Activated T-cell treated with anti-CD3 and anti-CD28 coated beads, Interleukin-2, amount 50 U/mL, for 72 hours (primary cell): ENCODE measurements around the gene ARHGEF12. TPM values are rescaled to one million over a fixed set of nuclear protein-coding genes. Genes with fewer than 3 reads are reported as not detected.

ENCODE experiments used
- ATAC-seq, 2 donors: fragments of 150-1000 bp; cut with Tn5 transposase; replicated peaks in 1 of 2; 2 replicates each; pipeline ENCODE4 v1.10.0; 2021; ENCODE audit warnings: moderate library complexity in 2 of 2, mild to moderate bottlenecking in 1 of 2
- DNase-seq, 2 donors: peaks; one replicate each; pipeline ENCODE4 v3.0.0; 2021 to 2022; ENCODE audit warnings: mixed read lengths in 1 of 2
- H3K27ac Mint-ChIP-seq: one replicate; pipeline ENCODE4 v1.8.0; 2022; ENCODE audit warnings: mild to moderate bottlenecking, moderate library complexity, mixed read lengths
- H3K27me3 Mint-ChIP-seq: one replicate; pipeline ENCODE4 v1.8.0; 2022; ENCODE audit warnings: low read depth, mixed read lengths
- H3K36me3 Mint-ChIP-seq, 2 donors: one replicate each; pipeline ENCODE4 v1.8.0; 2022; ENCODE audit warnings: mixed read lengths in 2 of 2, mild to moderate bottlenecking in 1 of 2; ENCODE audit not compliant: insufficient read depth in 2 of 2
- H3K4me1 Mint-ChIP-seq: one replicate; pipeline ENCODE4 v1.8.0; 2022; ENCODE audit warnings: low read depth, mixed read lengths
- H3K4me3 Mint-ChIP-seq, 2 donors: one replicate each; pipeline ENCODE4 v1.8.0; 2022; ENCODE audit warnings: mild to moderate bottlenecking in 2 of 2, mixed read lengths in 2 of 2, moderate library complexity in 2 of 2
- H3K9me3 Mint-ChIP-seq, 2 donors: one replicate each; pipeline ENCODE4 v1.8.0; 2022; ENCODE audit warnings: mixed read lengths in 2 of 2
- total RNA-seq, 2 donors: library from RNA; stranded (reverse); gene quantifications; one replicate each; pipeline ENCODE4 v1.2.3, GENCODE V29; 2022

ARHGEF12 gene
- total RNA-seq, 2 donors from 2014 or later, result 16.1 to 20.5 TPM

DNA sequence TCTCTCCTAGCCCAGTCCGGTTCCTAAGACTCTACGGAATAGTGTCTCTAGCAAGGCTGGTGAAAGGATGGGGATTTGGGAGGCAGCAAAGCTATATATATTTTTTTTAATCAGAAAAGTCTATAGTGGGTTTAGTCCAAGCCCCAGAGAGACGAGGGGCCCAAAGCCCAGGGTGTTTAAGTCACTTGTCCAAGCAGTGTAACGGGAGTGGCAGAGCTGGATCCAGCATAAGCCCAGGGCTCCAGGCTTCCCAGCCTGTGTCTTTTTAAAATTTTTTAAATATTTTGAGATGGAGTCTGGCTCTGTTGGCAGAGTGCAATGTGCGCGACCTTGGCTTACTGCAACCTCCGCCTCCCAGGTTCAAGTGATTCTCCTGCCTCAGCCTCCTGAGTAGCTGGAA lies 182.1 kb downstream of the ARHGEF12 start:
- Mint-ChIP-seq H3K4me1 (peaks cover 4% of the 10 kb centered on the region), H3K9me3 (no peaks in the 10 kb centered on the region), H3K27me3 (peaks cover 32% of the 10 kb centered on the region), H3K4me3 (no peak overlapping the region), H3K36me3 (no peaks in the 10 kb centered on the region), H3K27ac (no peak overlapping the region)
- ATAC-seq (no peak), DNase-seq (no peak)

- Mint-ChIP-seq H3K4me3 (no peak overlapping the region), H3K4me1 (peaks cover 4% of the 10 kb centered on the region), H3K27me3 (peaks cover 27% of the 10 kb centered on the region), H3K36me3 (no peaks in the 10 kb centered on the region), H3K27ac (no peak overlapping the region), H3K9me3 (no peaks in the 10 kb centered on the region)
- ATAC-seq (no peak), DNase-seq (no peak)
Observed at GRCh38 chr11:120519474-120519873, 183.3 kb downstream of the ARHGEF12 start.

- no peak for ATAC-seq
- Mint-ChIP-seq H3K27me3 (peaks cover 20% of the 10 kb centered on the region), H3K4me3 (no peak overlapping the region), H3K4me1 (peaks cover 4% of the 10 kb centered on the region), H3K9me3 (no peaks in the 10 kb centered on the region), H3K36me3 (no peaks in the 10 kb centered on the region), H3K27ac (no peak overlapping the region)
- no peak for DNase-seq
Observed at GRCh38 chr11:120520091-120520822, 184.0 kb downstream of the ARHGEF12 start.

- DNase-seq, result no peak
- Mint-ChIP-seq H3K36me3 (no peaks in the 10 kb centered on the region), H3K4me1 (peaks cover 2% of the 10 kb centered on the region), H3K27me3 (peaks cover 11% of the 10 kb centered on the region), H3K4me3 (no peak overlapping the region), H3K27ac (no peak overlapping the region), H3K9me3 (no peaks in the 10 kb centered on the region)
- no peak for ATAC-seq
Observed at GRCh38 chr11:120521176-120521575, 185.0 kb downstream of the ARHGEF12 start.

DNA sequence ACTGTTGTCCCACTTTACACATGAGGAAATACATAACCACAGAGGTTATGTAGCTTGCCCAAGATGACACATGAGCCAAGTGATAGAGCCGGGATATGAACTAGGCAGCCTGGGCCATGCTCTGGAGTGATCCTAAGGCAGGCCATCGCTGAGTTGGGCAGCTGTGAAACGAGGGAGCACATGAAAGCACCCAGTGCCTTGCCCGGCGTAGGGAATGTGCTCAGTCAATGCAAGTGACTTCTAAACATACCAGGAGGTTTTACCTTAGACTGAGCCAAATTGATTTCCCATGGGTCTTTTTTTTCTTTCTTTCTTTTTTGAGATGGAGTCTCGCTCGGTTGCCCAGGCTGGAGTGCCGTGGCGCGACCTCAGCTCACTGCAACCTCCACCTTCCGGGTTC lies 185.8 kb downstream of the ARHGEF12 start:
- no peak overlapping the region for H3K4me3 Mint-ChIP-seq
- H3K36me3 Mint-ChIP-seq, result no peaks in the 10 kb centered on the region
- peaks cover 6% of the 10 kb centered on the region for H3K27me3 Mint-ChIP-seq
- DNase-seq (no peak), ATAC-seq (no peak)
- H3K4me1 Mint-ChIP-seq, result no peaks in the 10 kb centered on the region
- no peaks in the 10 kb centered on the region for H3K9me3 Mint-ChIP-seq
- no peak overlapping the region for H3K27ac Mint-ChIP-seq

DNA sequence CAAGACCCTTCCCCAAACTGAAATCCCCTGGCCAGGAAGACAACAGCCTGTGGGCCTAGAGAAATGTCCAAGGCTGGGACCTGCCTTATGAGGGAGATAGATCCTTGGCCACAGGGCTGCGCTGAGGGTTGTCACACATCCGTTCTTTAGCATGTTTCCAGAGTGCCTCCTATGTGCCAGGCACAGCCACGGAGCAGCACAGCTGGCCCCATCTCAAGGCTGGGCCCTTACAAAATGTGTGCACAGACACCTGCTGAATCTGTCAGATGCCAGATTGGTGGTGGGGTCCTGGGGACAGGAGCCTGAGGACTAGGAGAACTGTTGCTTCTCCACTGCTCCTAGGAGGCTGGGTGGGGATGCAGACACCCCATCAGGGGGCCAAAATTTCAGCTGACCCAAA lies 186.5 kb downstream of the ARHGEF12 start:
- ATAC-seq (no peak), DNase-seq (no peak)
- Mint-ChIP-seq H3K27me3 (peaks cover 6% of the 10 kb centered on the region), H3K27ac (no peak overlapping the region), H3K4me1 (no peaks in the 10 kb centered on the region), H3K36me3 (no peaks in the 10 kb centered on the region), H3K9me3 (no peaks in the 10 kb centered on the region), H3K4me3 (no peak overlapping the region)

DNA sequence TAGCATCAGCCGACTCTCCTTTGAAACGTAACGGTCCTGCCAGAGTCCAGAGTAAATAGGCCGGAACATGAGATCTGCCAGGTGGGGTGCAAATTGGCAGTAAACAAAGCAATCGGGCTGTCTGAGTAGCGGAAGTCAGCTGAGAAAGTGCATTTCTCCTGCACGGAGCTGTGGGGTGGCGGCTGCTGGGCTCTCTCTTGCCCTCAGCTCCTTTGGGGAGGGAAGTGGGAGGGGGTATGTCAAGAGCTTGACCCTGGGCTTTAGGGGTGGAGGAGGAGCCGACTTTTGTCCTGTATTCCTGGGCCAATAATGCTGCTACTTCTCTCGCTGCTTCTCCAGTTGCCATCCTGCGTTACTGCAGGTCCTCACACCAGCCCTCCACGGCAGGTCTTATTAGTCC lies 187.0 kb downstream of the ARHGEF12 start:
- H3K4me3 Mint-ChIP-seq, result no peak overlapping the region
- ATAC-seq, result no peak
- H3K27me3 Mint-ChIP-seq, result peaks cover 6% of the 10 kb centered on the region
- no peaks in the 10 kb centered on the region for H3K4me1 Mint-ChIP-seq
- no peaks in the 10 kb centered on the region for H3K9me3 Mint-ChIP-seq
- no peak overlapping the region for H3K27ac Mint-ChIP-seq
- DNase-seq, result no peak
- no peaks in the 10 kb centered on the region for H3K36me3 Mint-ChIP-seq

GRCh38 chr11:120524536-120525085 lies 188.4 kb downstream of the ARHGEF12 start:
- Mint-ChIP-seq H3K9me3 (no peaks in the 10 kb centered on the region), H3K36me3 (no peaks in the 10 kb centered on the region), H3K4me1 (no peaks in the 10 kb centered on the region), H3K4me3 (no peak overlapping the region), H3K27ac (no peak overlapping the region), H3K27me3 (peaks cover 6% of the 10 kb centered on the region)
- ATAC-seq (no peak), DNase-seq (no peak)

DNA sequence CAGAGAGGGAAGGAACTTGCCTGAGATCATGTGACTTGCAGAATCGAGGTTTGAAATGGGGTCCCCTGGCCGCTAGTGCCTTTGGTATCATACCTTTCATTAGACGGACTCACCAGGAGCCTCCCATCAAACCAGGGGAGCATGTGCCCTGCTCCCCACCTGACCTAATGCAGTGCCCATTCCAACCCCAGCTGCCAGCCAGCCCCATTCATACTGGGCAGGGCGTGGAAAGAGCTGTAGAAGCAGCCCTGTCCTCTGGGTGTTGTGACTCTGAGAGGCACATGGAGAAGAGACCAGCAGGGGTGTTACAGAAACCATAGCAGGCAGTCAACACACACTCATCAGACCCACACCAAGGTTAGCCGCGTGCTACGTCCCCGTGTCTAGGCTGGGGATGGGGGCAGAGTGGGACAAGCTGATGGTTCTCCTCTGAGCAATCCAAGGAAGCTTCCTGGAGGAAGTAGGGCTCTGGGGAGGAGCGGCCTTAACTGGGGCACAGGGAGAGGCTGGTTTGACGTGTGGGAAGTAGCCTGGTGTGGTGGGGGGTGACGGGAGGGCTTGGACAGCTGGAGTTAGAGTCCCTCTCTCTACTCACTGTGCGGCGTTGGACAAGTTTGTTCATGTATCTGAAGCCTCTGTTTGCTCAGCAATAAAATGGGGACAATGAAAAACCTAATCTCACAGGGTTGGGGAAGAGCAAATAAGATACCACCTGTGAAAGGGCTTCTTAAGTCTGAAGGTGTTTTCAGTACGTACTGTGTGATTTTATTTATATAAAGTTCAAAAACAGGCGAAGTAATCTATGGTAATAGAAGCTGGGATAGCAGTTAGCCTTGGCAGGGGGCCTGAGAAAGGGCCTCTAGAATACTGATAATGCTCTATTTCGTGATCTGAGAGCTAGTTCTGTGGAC lies 189.3 kb downstream of the ARHGEF12 start:
- no peaks in the 10 kb centered on the region for H3K9me3 Mint-ChIP-seq
- no peak overlapping the region for H3K4me3 Mint-ChIP-seq
- H3K4me1 Mint-ChIP-seq, result no peaks in the 10 kb centered on the region
- ATAC-seq (no peak), DNase-seq (no peak)
- H3K36me3 Mint-ChIP-seq, result no peaks in the 10 kb centered on the region
- peaks cover 6% of the 10 kb centered on the region for H3K27me3 Mint-ChIP-seq
- H3K27ac Mint-ChIP-seq, result no peak overlapping the region

- DNase-seq, result no peak
- ATAC-seq, result no peak
- H3K4me3 Mint-ChIP-seq, result no peak overlapping the region
- H3K36me3 Mint-ChIP-seq, result no peaks in the 10 kb centered on the region
- H3K9me3 Mint-ChIP-seq, result no peaks in the 10 kb centered on the region
- H3K27me3 Mint-ChIP-seq, result peaks cover 6% of the 10 kb centered on the region
- no peak overlapping the region for H3K27ac Mint-ChIP-seq
- peaks cover under 1% of the 10 kb centered on the region for H3K4me1 Mint-ChIP-seq
Observed at GRCh38 chr11:120526241-120526640, 190.0 kb downstream of the ARHGEF12 start.

- Mint-ChIP-seq H3K4me1 (peaks cover 5% of the 10 kb centered on the region), H3K27ac (no peak overlapping the region), H3K4me3 (no peak overlapping the region), H3K9me3 (no peaks in the 10 kb centered on the region), H3K27me3 (peaks cover 6% of the 10 kb centered on the region), H3K36me3 (no peaks in the 10 kb centered on the region)
- ATAC-seq (no peak), DNase-seq (no peak)
Observed at GRCh38 chr11:120527111-120527761, 191.0 kb downstream of the ARHGEF12 start.

DNA sequence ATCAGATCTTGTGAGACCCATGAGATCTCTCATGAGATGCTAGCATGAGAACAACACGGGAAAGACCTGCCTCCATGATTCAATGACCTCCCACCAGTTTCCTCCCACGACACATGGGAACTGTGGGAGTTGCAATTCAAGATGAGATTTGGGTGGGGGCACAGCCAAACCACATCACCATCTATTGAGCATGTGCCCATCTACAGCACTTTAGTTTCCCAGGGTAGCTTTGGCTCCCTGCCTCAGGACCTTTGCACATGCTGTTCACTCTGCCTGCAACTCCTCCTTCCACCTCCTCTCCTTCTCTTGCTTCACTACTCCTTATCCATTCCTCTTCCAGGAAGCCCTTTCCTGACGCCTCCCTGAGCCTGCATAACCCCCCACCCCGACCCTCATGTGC lies 192.5 kb downstream of the ARHGEF12 start:
- Mint-ChIP-seq H3K36me3 (no peaks in the 10 kb centered on the region), H3K27me3 (peaks cover 6% of the 10 kb centered on the region), H3K9me3 (no peaks in the 10 kb centered on the region), H3K4me3 (no peak overlapping the region), H3K27ac (no peak overlapping the region), H3K4me1 (peaks cover 5% of the 10 kb centered on the region)
- ATAC-seq (no peak), DNase-seq (no peak)

GRCh38 chr11:120529214-120529613 lies 193.0 kb downstream of the ARHGEF12 start:
- ATAC-seq, result no peak
- DNase-seq, result no peak
- Mint-ChIP-seq H3K4me1 (peaks cover 5% of the 10 kb centered on the region), H3K36me3 (no peaks in the 10 kb centered on the region), H3K27me3 (peaks cover 4% of the 10 kb centered on the region), H3K27ac (no peak overlapping the region), H3K4me3 (no peak overlapping the region), H3K9me3 (no peaks in the 10 kb centered on the region)
